H1 (cell line): Measurements from ENCODE around the gene GPD1L. TPM values are rescaled to one million over a fixed set of nuclear protein-coding genes. Genes with fewer than 3 reads are reported as not detected.

ENCODE experiments used
- CTCF ChIA-PET: fragments of 300-600 bp; sonication (Branson Sonifier 250); formaldehyde crosslinking; loops from one replicate; lab custom pipeline; 2021; ENCODE audit not compliant: partially characterized antibody; lab: Charles Lee
- POLR2A ChIA-PET: fragments of 300-600 bp; sonication (Branson Sonifier 250); formaldehyde crosslinking; loops from one replicate; lab custom pipeline; 2021; ENCODE audit warnings: inconsistent platforms; ENCODE audit not compliant: partially characterized antibody; lab: Charles Lee
- DNase-seq, 2 experiments: peaks; one replicate each; pipeline versions ENCODE4 v3.0.0 to v3.0.0-alpha.2; 2010 to 2022; ENCODE audit warnings: low spot score in 2 of 2, low read depth in 1 of 2, mixed read lengths in 1 of 2
- FAIRE-seq: peaks from 2 replicates; lab custom pipeline; 2011; peaks lifted over from hg19 to GRCh38; lab: Jason Lieb, UNC
- H2AFZ ChIP-seq: 2 replicates; pipeline ENCODE4 v1.8.1; 2012; ENCODE audit warnings: low read length, inconsistent platforms
- H2AK5ac ChIP-seq: 2 replicates; pipeline ENCODE4 v1.6.1; 2013; ENCODE audit warnings: low read depth, low read length
- H2BK120ac ChIP-seq: replicated peaks from 2 replicates; pipeline ENCODE3; 2013; ENCODE audit warnings: low read depth, low read length, inconsistent platforms
- H2BK12ac ChIP-seq: 2 replicates; pipeline ENCODE4 v1.6.1; 2013; ENCODE audit warnings: low read depth, low read length
- H2BK15ac ChIP-seq: 2 replicates; pipeline ENCODE4 v1.6.1; 2013; ENCODE audit warnings: low read length
- H2BK20ac ChIP-seq: 2 replicates; pipeline ENCODE4 v1.6.1; 2013; ENCODE audit warnings: low read length
- H2BK5ac ChIP-seq: 2 replicates; pipeline ENCODE4 v1.6.1; 2013; ENCODE audit warnings: low read depth, low read length
- H3K14ac ChIP-seq: 2 replicates; pipeline ENCODE4 v1.6.1; 2013; ENCODE audit warnings: inconsistent platforms; ENCODE audit not compliant: insufficient read length
- H3K18ac ChIP-seq: 2 replicates; pipeline ENCODE4 v1.6.1; 2013; ENCODE audit warnings: low read length; ENCODE audit errors: extremely low read depth
- H3K23ac ChIP-seq: 2 replicates; pipeline ENCODE4 v1.6.1; 2013; ENCODE audit warnings: inconsistent platforms; ENCODE audit not compliant: insufficient read length
- H3K23me2 ChIP-seq: 2 replicates; pipeline ENCODE4 v1.6.1; 2013; ENCODE audit warnings: low read depth, low read length
- H3K27ac ChIP-seq: 2 replicates; pipeline ENCODE4 v1.6.1; 2011; ENCODE audit warnings: low read depth, low read length, inconsistent platforms
- H3K27me3 ChIP-seq, 4 experiments: replicated peaks in 1 of 4; 1 replicate in 1 of 4; 2 replicates in 3 of 4; pipeline versions ENCODE4 v1.6.1 to v1.8.1; 2011 to 2013; ENCODE audit warnings: low read length in 3 of 4, mild to moderate bottlenecking in 3 of 4, inconsistent platforms in 2 of 4, mixed read lengths in 2 of 4, moderate library complexity in 1 of 4; ENCODE audit not compliant: control insufficient read depth in 3 of 4, insufficient read depth in 3 of 4; ENCODE audit errors: extremely low read depth in 1 of 4
- H3K36me3 ChIP-seq, 4 experiments: 2 replicates each; pipeline versions ENCODE4 v1.6.1 to v1.8.1; 2011 to 2013; ENCODE audit warnings: mild to moderate bottlenecking in 4 of 4, low read length in 3 of 4, moderate library complexity in 2 of 4, control low read depth in 1 of 4, inconsistent platforms in 1 of 4; ENCODE audit not compliant: insufficient read depth in 4 of 4, control insufficient read depth in 2 of 4
- H3K4ac ChIP-seq: replicated peaks from 2 replicates; pipeline ENCODE3; 2013; ENCODE audit warnings: low read length, low read depth, mixed read lengths, inconsistent platforms; ENCODE audit not compliant: insufficient read length
- H3K4me1 ChIP-seq, 4 experiments: replicated peaks in 1 of 4; 1 replicate in 1 of 4; 2 replicates in 3 of 4; pipeline versions ENCODE4 v1.6.1 to v1.8.1; 2011 to 2013; ENCODE audit warnings: low read length in 3 of 4, inconsistent platforms in 2 of 4, mixed read lengths in 1 of 4; ENCODE audit not compliant: insufficient read depth in 4 of 4, control insufficient read depth in 3 of 4
- H3K4me2 ChIP-seq, 2 experiments: 2 replicates each; pipeline versions ENCODE4 v1.6.1 to v1.8.1; 2011 to 2013; ENCODE audit warnings: low read depth in 2 of 2, low read length in 2 of 2, control low read depth in 1 of 2, inconsistent platforms in 1 of 2, mild to moderate bottlenecking in 1 of 2; ENCODE audit not compliant: insufficient read depth in 1 of 2
- H3K4me3 ChIP-seq, 4 experiments: fragments of 200-600, 300-600 bp in 1 of 4; sonication (generic), shearing (Covaris generic), sonication (Bioruptor Twin) in 1 of 4; 2 replicates each; pipeline versions ENCODE4 v1.5.1 to v1.8.1; 2011 to 2016; ENCODE audit warnings: low read length in 4 of 4, low read depth in 3 of 4, control low read depth in 2 of 4, inconsistent platforms in 2 of 4, mild to moderate bottlenecking in 2 of 4, mixed read lengths in 1 of 4, moderate library complexity in 1 of 4; ENCODE audit not compliant: insufficient read depth in 2 of 4; ENCODE audit errors: extremely low read depth in 1 of 4
- H3K56ac ChIP-seq: replicated peaks from 2 replicates; pipeline ENCODE3; 2013; ENCODE audit warnings: low read depth, mild to moderate bottlenecking, mixed read lengths, low read length, inconsistent platforms; ENCODE audit not compliant: insufficient read length
- H3K79me1 ChIP-seq: 2 replicates; pipeline ENCODE4 v1.6.1; 2013; ENCODE audit warnings: low read depth, low read length, control low read depth
- H3K79me2 ChIP-seq, 2 experiments: 2 replicates each; pipeline versions ENCODE4 v1.6.1 to v1.8.1; 2012 to 2013; ENCODE audit warnings: low read length in 2 of 2, mild to moderate bottlenecking in 2 of 2, inconsistent platforms in 1 of 2; ENCODE audit not compliant: insufficient read depth in 2 of 2, control insufficient read depth in 1 of 2
- H3K9ac ChIP-seq, 4 experiments: replicated peaks in 1 of 4; 1 replicate in 1 of 4; 2 replicates in 3 of 4; pipeline versions ENCODE4 v1.6.1 to v1.8.1; 2011 to 2013; ENCODE audit warnings: low read depth in 3 of 4, low read length in 3 of 4, control low read depth in 2 of 4, mild to moderate bottlenecking in 2 of 4, moderate library complexity in 2 of 4, inconsistent platforms in 1 of 4; ENCODE audit errors: extremely low read depth in 1 of 4
- H3K9me3 ChIP-seq, 2 experiments: 2 replicates each; pipeline versions ENCODE4 v1.6.1 to v1.8.1; 2012 to 2013; ENCODE audit warnings: mild to moderate bottlenecking in 2 of 2, moderate library complexity in 2 of 2, control low read depth in 1 of 2, inconsistent platforms in 1 of 2, low read depth in 1 of 2, low read length in 1 of 2, mixed read lengths in 1 of 2; ENCODE audit not compliant: insufficient read depth in 2 of 2
- H4K20me1 ChIP-seq, 2 experiments: replicated peaks in 1 of 2; 2 replicates each; pipeline versions ENCODE3 to v1.8.1; 2011 to 2013; ENCODE audit warnings: inconsistent platforms in 2 of 2, low read length in 2 of 2, mild to moderate bottlenecking in 1 of 2; ENCODE audit not compliant: insufficient read depth in 2 of 2, control insufficient read depth in 1 of 2
- H4K5ac ChIP-seq: 2 replicates; pipeline ENCODE4 v1.6.1; 2013; ENCODE audit warnings: low read length, low read depth, mixed read lengths, inconsistent platforms; ENCODE audit not compliant: insufficient read length
- H4K8ac ChIP-seq: 2 replicates; pipeline ENCODE4 v1.8.0; 2013; ENCODE audit warnings: mild to moderate bottlenecking, moderate library complexity, low read length, inconsistent platforms; ENCODE audit not compliant: insufficient read depth; ENCODE audit errors: extremely low read depth
- H4K91ac ChIP-seq: replicated peaks from 2 replicates; pipeline ENCODE3; 2013; ENCODE audit warnings: low read length, mixed read lengths, inconsistent platforms; ENCODE audit not compliant: insufficient read length
- ASH2L ChIP-seq: fragments of 200-600, 300-600 bp; sonication (generic); IDR thresholded peaks from one replicate; pipeline ENCODE4 v1.7.1; 2017; ENCODE audit warnings: low read length
- BACH1 ChIP-seq: IDR thresholded peaks from 2 replicates; pipeline ENCODE4 v1.6.1; 2012; ENCODE audit warnings: low read length, improper control_type of control experiment
- BCL11A ChIP-seq, 2 experiments: IDR thresholded peaks; one replicate each; pipeline ENCODE4 v1.6.1; 2011; ENCODE audit warnings: low read depth in 2 of 2, low read length in 2 of 2, mild to moderate bottlenecking in 2 of 2
- BRCA1 ChIP-seq: IDR thresholded peaks from 2 replicates; pipeline ENCODE4 v1.6.1; 2012; ENCODE audit warnings: low read depth, low read length, improper control_type of control experiment
- CEBPB ChIP-seq: IDR thresholded peaks from 2 replicates; pipeline ENCODE4 v1.6.1; 2012; ENCODE audit warnings: low read depth, low read length
- CHD2 ChIP-seq: IDR thresholded peaks from 2 replicates; pipeline ENCODE4 v1.6.1; 2012; ENCODE audit warnings: low read length, improper control_type of control experiment
- CREB1 ChIP-seq: IDR thresholded peaks from 2 replicates; pipeline ENCODE4 v1.6.1; 2012; ENCODE audit warnings: inconsistent platforms
- E2F6 ChIP-seq: IDR thresholded peaks from 2 replicates; pipeline ENCODE4 v1.6.1; 2012; ENCODE audit warnings: inconsistent platforms
- HDAC6 ChIP-seq: IDR thresholded peaks from one replicate; pipeline ENCODE4 v1.7.1; 2012; ENCODE audit warnings: low read depth, mild to moderate bottlenecking, inconsistent platforms, low read length, moderate library complexity
- KDM1A ChIP-seq: fragments of 200-600, 300-600 bp; sonication (generic); IDR thresholded peaks from 2 replicates; pipeline ENCODE4 v1.7.1; 2016; ENCODE audit warnings: mild to moderate bottlenecking, low read length, borderline replicate concordance
- KDM5A ChIP-seq: fragments of 200-600 bp; IDR thresholded peaks from 2 replicates; pipeline ENCODE4 v1.7.1; 2012; ENCODE audit warnings: mild to moderate bottlenecking, low read length, inconsistent platforms, mixed read lengths
- MAFK ChIP-seq: IDR thresholded peaks from 2 replicates; pipeline ENCODE4 v1.6.1; 2012; ENCODE audit warnings: low read depth, mild to moderate bottlenecking, improper control_type of control experiment, low read length
- NRF1 ChIP-seq: IDR thresholded peaks from 2 replicates; pipeline ENCODE4 v1.6.1; 2011; ENCODE audit warnings: mild to moderate bottlenecking, low read depth, low read length, improper control_type of control experiment
- RFX5 ChIP-seq: IDR thresholded peaks from 2 replicates; pipeline ENCODE4 v1.6.1; 2011; ENCODE audit warnings: low read depth, low read length, improper control_type of control experiment, borderline replicate concordance
- RXRA ChIP-seq: IDR thresholded peaks from 2 replicates; pipeline ENCODE4 v1.6.1; 2011; ENCODE audit warnings: low read depth, mild to moderate bottlenecking, low read length, moderate library complexity; ENCODE audit not compliant: insufficient read depth
- SAP30 ChIP-seq: fragments of 300-600 bp; sonication (generic); IDR thresholded peaks from 2 replicates; pipeline ENCODE4 v1.7.1; 2012; ENCODE audit warnings: low read length, moderate library complexity, mild to moderate bottlenecking, inconsistent platforms; ENCODE audit not compliant: insufficient read depth, insufficient replicate concordance
- TAF1 ChIP-seq: IDR thresholded peaks from 2 replicates; pipeline ENCODE4 v1.6.1; 2011; ENCODE audit warnings: mild to moderate bottlenecking, low read depth, low read length
- TEAD4 ChIP-seq: IDR thresholded peaks from 2 replicates; pipeline ENCODE4 v1.6.1; 2012; ENCODE audit warnings: low read depth, low read length, inconsistent platforms, mixed read lengths
- polyA plus RNA-seq, 7 experiments: library from polyadenylated mRNA; depleted of rRNA in 3 of 7; stranded (reverse) in 5 of 7; unstranded in 2 of 7; fragments of >200 nt in 5 of 7; fragments of 200-250 nt in 2 of 7; gene quantifications; 1 replicate in 5 of 7; 2 replicates in 1 of 7; 4 replicates in 1 of 7; pipeline versions ENCODE4 v1.2.1 to v1.2.3, GENCODE V29; 2011 to 2013; ENCODE audit warnings: missing spikeins in 2 of 7, mixed read lengths in 2 of 7
- total RNA-seq: library from RNA; stranded (reverse); fragmentation: NEBNext Ultra II Directional; extraction: Animal tissue kit (Norgen Biotek cat#: 25700); gene quantifications from 2 replicates; pipeline ENCODE4 v1.2.1, GENCODE V29; 2021

The GPD1L gene
- total and polyA plus RNA-seq, 2 of the 8 experiments (the other 6 are each of a cell fraction or from before 2014, with no cell fraction given): 2.4 to 8.4 TPM

- no peaks in the 10 kb centered on the region for H3K27me3 ChIP-seq
- H3K4ac ChIP-seq: no peak overlapping the region
- no peak overlapping the region for H2AFZ ChIP-seq
- H3K4me2 ChIP-seq: no peak overlapping the region
- DNase-seq (no peak), FAIRE-seq (no peak)
- no peak overlapping the region for H3K9ac ChIP-seq
- H3K79me2 ChIP-seq: no peaks in the 10 kb centered on the region
- no peak overlapping the region for H2AK5ac ChIP-seq
- H3K14ac ChIP-seq: no peak overlapping the region
- no peak overlapping the region for H4K5ac ChIP-seq
- H4K8ac ChIP-seq: no peak overlapping the region
- H2BK5ac ChIP-seq: no peak overlapping the region
- no peaks in the 10 kb centered on the region for H3K9me3 ChIP-seq
- H3K23ac ChIP-seq: no peak overlapping the region
- H3K23me2 ChIP-seq: no peaks in the 10 kb centered on the region
- no peak overlapping the region for H3K27ac ChIP-seq
- H2BK20ac ChIP-seq: no peak overlapping the region
- POLR2A ChIA-PET: no interaction called here
- no peak overlapping the region for H3K56ac ChIP-seq
- H3K79me1 ChIP-seq: no peaks in the 10 kb centered on the region
- no peak overlapping the region for H2BK120ac ChIP-seq
- no peak overlapping the region for H2BK12ac ChIP-seq
- no peak overlapping the region for H3K18ac ChIP-seq
- no peak overlapping the region for H4K91ac ChIP-seq
- no peak overlapping the region for H3K4me3 ChIP-seq
- CTCF ChIA-PET: no interaction called here
- H3K4me1 ChIP-seq: no peaks in the 10 kb centered on the region
- no peaks in the 10 kb centered on the region for H3K36me3 ChIP-seq
- TF ChIP-seq ASH2L: no peak
- no peak for TF ChIP-seq TEAD4
- TF ChIP-seq CREB1: no peak
- no peak for TF ChIP-seq BACH1
- no peak for TF ChIP-seq TAF1
- no peak for TF ChIP-seq RXRA
- TF ChIP-seq KDM5A: no peak
- TF ChIP-seq E2F6: no peak
- TF ChIP-seq NRF1: no peak
- TF ChIP-seq BCL11A (IDR thresholded peaks at IDR 0.05; ENCODE audit: low read depth in 2 of 2, low read length in 2 of 2): no peak
- TF ChIP-seq RFX5: no peak
- no peak for TF ChIP-seq CHD2
- TF ChIP-seq SAP30: no peak
- TF ChIP-seq HDAC6: no peak
- no peak for TF ChIP-seq BRCA1
- no peak for TF ChIP-seq CEBPB
- TF ChIP-seq KDM1A: no peak
- no peak for TF ChIP-seq MAFK
- H4K20me1 ChIP-seq: no peaks in the 10 kb centered on the region
- H2BK15ac ChIP-seq: no peak overlapping the region
These were observed 97.4 kb downstream of the GPD1L start for GRCh38 chr3:32203854-32204253.
